ENCODE results near the gene TOX2.

The TOX2 gene

GRCh38 chr20:44017211-44017610 is 102.6 kb downstream of the TOX2 start:
- no peak for DNase-seq (ENCODE audit: low read depth)
- H3K4me3 ChIP-seq (ENCODE audit: low read length), result no peak overlapping the region
- TF ChIP-seq CTCF (conservative IDR thresholded peaks at IDR 0.05; ENCODE audit: low read length), result no peak

GRCh38 chr20:44017905-44018258 is 103.2 kb downstream of the TOX2 start:
- no peak overlapping the region for H3K4me3 ChIP-seq (ENCODE audit: low read length)
- no peak for TF ChIP-seq CTCF (conservative IDR thresholded peaks at IDR 0.05; ENCODE audit: low read length)
- no peak for DNase-seq (ENCODE audit: low read depth)

GRCh38 chr20:44018259-44018941 is 103.7 kb downstream of the TOX2 start:
- TF ChIP-seq CTCF (conservative IDR thresholded peaks at IDR 0.05; ENCODE audit: low read length), result no peak
- H3K4me3 ChIP-seq (ENCODE audit: low read length), result peak overlapping the region; percentile 4; the same call in 1 of the 2 replicates
- DNase-seq (ENCODE audit: low read depth), result peak; percentile 79

- no peak for TF ChIP-seq CTCF (conservative IDR thresholded peaks at IDR 0.05; ENCODE audit: low read length)
- no peak overlapping the region for H3K4me3 ChIP-seq (ENCODE audit: low read length)
- no peak for DNase-seq (ENCODE audit: low read depth)
Observed at GRCh38 chr20:44018942-44019637, 104.4 kb downstream of the TOX2 start.

GRCh38 chr20:44019638-44020335 is 105.1 kb downstream of the TOX2 start:
- peak; percentile 13 for DNase-seq (ENCODE audit: low read depth)
- H3K4me3 ChIP-seq (ENCODE audit: low read length), result no peak overlapping the region
- no peak for TF ChIP-seq CTCF (conservative IDR thresholded peaks at IDR 0.05; ENCODE audit: low read length)

- DNase-seq (ENCODE audit: low read depth), result no peak
- no peak for TF ChIP-seq CTCF (conservative IDR thresholded peaks at IDR 0.05; ENCODE audit: low read length)
- H3K4me3 ChIP-seq (ENCODE audit: low read length), result no peak overlapping the region
Observed at GRCh38 chr20:44020406-44021148, 105.9 kb downstream of the TOX2 start.

All from AG10803 (cell line).